Subcutaneous abdominal adipose tissue (tissue), 5 donors: ENCODE measurements around the gene RPSA.
"Not testable (repeated sequence)": the region's sequence is repeated elsewhere in the genome, so short reads cannot be mapped to it uniquely, and the experiment has no call there.

ENCODE experiments used
- H3K27ac ChIP-seq: one replicate; pipeline ENCODE4 v1.7.0; 2013; ENCODE audit warnings: low read depth, mild to moderate bottlenecking, inconsistent platforms, low read length, moderate library complexity
- H3K27me3 ChIP-seq, 5 donors: one replicate each; pipeline ENCODE4 v1.7.0; 2013; ENCODE audit warnings: low read length in 5 of 5, inconsistent platforms in 1 of 5; ENCODE audit not compliant: control insufficient read depth in 5 of 5, insufficient read depth in 4 of 5
- H3K36me3 ChIP-seq, 5 donors: one replicate each; pipeline ENCODE4 v1.7.0; 2013; ENCODE audit warnings: low read length in 5 of 5; ENCODE audit not compliant: control insufficient read depth in 5 of 5, insufficient read depth in 5 of 5
- H3K4me1 ChIP-seq, 5 donors: one replicate each; pipeline ENCODE4 v1.7.0; 2013; ENCODE audit warnings: low read length in 5 of 5, mild to moderate bottlenecking in 3 of 5, moderate library complexity in 1 of 5; ENCODE audit not compliant: control insufficient read depth in 5 of 5, insufficient read depth in 5 of 5
- H3K4me3 ChIP-seq, 5 donors: one replicate each; pipeline ENCODE4 v1.7.0; 2013; ENCODE audit warnings: low read length in 5 of 5, low read depth in 1 of 5
- H3K9ac ChIP-seq, 5 donors: one replicate each; pipeline ENCODE4 v1.7.0; 2013; ENCODE audit warnings: low read length in 5 of 5, mild to moderate bottlenecking in 4 of 5, moderate library complexity in 3 of 5
- H3K9me3 ChIP-seq, 5 donors: one replicate each; pipeline ENCODE4 v1.7.0; 2013; ENCODE audit warnings: low read length in 5 of 5; ENCODE audit not compliant: control insufficient read depth in 5 of 5
- donor health status: healthy.
- donor health status: healthy.
- donor health status: healthy.
- donor health status: healthy.
- donor health status: healthy.

RPSA gene

GRCh38 chr3:39406368-39407258 lies at the start of gene RPSA:
Gene RPSA (plus strand): TSS chr3:39406720. CDS start chr3:39407654, 934 bp downstream.
- H3K27me3 ChIP-seq = no peaks in the 10 kb centered on the region
- H3K36me3 ChIP-seq = peaks cover 9 to 36% (median 30%) of the 10 kb centered on the region in 5 donors
- peak within 1 kb of the TSS; percentile 73 to 96 (median 92) for H3K9ac ChIP-seq
- no peaks in the 10 kb centered on the region for H3K9me3 ChIP-seq
- H3K27ac ChIP-seq = peak within 1 kb of the TSS; percentile 84
- H3K4me3 ChIP-seq = peak within 1 kb of the TSS; percentile 90 to 96 (median 90)
- peaks cover 4 to 30% (median 24%) of the 10 kb centered on the region in 5 donors for H3K4me1 ChIP-seq

GRCh38 chr3:39358333-39358732 lies 48.2 kb upstream of the RPSA start:
- Histone ChIP-seq H3K4me1 (no peaks in the 10 kb centered on the region), H3K9ac (no peak overlapping the region), H3K36me3 (no peaks in the 10 kb centered on the region), H3K27ac (no peak overlapping the region), H3K27me3 (no peaks in the 10 kb centered on the region), H3K4me3 (no peak overlapping the region), H3K9me3 (no peaks in the 10 kb centered on the region)

- H3K9me3 ChIP-seq = peaks cover 0 to 2% (median 0%) of the 10 kb centered on the region in 5 donors
- H3K27ac ChIP-seq = no peak overlapping the region
- H3K9ac ChIP-seq = no peak overlapping the region
Measured at GRCh38 chr3:39361252-39361927, 45.1 kb upstream of the RPSA start.

GRCh38 chr3:39362192-39362591 lies 44.3 kb upstream of the RPSA start:
- H3K4me1 ChIP-seq = no peaks in the 10 kb centered on the region
- no peak overlapping the region for H3K9ac ChIP-seq
- H3K36me3 ChIP-seq = no peaks in the 10 kb centered on the region
- H3K27me3 ChIP-seq = no peaks in the 10 kb centered on the region
- peaks cover 0 to 2% (median 0%) of the 10 kb centered on the region in 5 donors for H3K9me3 ChIP-seq
- H3K27ac ChIP-seq = no peak overlapping the region
- H3K4me3 ChIP-seq = no peak overlapping the region

More at GRCh38 chr3:39361252-39361927, 45.1 kb upstream of the RPSA start:
- no peak overlapping the region for H3K4me3 ChIP-seq
- no peaks in the 10 kb centered on the region for H3K27me3 ChIP-seq
- no peaks in the 10 kb centered on the region for H3K4me1 ChIP-seq
- no peaks in the 10 kb centered on the region for H3K36me3 ChIP-seq

- Histone ChIP-seq H3K4me1 (no peaks in the 10 kb centered on the region), H3K36me3 (no peaks in the 10 kb centered on the region), H3K27me3 (no peaks in the 10 kb centered on the region), H3K27ac (no peak overlapping the region), H3K4me3 (no peak overlapping the region), H3K9ac (no peak overlapping the region), H3K9me3 (peaks cover 0 to 2% (median 0%) of the 10 kb centered on the region in 5 donors)
Measured at GRCh38 chr3:39362812-39363211, 43.7 kb upstream of the RPSA start.

GRCh38 chr3:39370450-39370849 lies 36.1 kb upstream of the RPSA start:
- not testable (repeated sequence) for H3K4me1 ChIP-seq, H3K27ac ChIP-seq, H3K9me3 ChIP-seq, H3K36me3 ChIP-seq, H3K9ac ChIP-seq, H3K27me3 ChIP-seq, H3K4me3 ChIP-seq

- no peak overlapping the region for H3K27ac ChIP-seq
- H3K9ac ChIP-seq = no peak overlapping the region
- H3K36me3 ChIP-seq = no peaks in the 10 kb centered on the region
- H3K4me3 ChIP-seq = no peak overlapping the region
- no peaks in the 10 kb centered on the region for H3K4me1 ChIP-seq
- H3K9me3 ChIP-seq = no peaks in the 10 kb centered on the region
- H3K27me3 ChIP-seq = peaks cover 0 to 6% (median 0%) of the 10 kb centered on the region in 5 donors
Measured at GRCh38 chr3:39372833-39373232, 33.7 kb upstream of the RPSA start.

GRCh38 chr3:39376959-39377634 lies 29.4 kb upstream of the RPSA start:
- Histone ChIP-seq H3K4me1 (no peaks in the 10 kb centered on the region), H3K27ac (no peak overlapping the region), H3K4me3 (no peak overlapping the region), H3K9me3 (no peaks in the 10 kb centered on the region), H3K27me3 (peaks cover 0 to 6% (median 0%) of the 10 kb centered on the region in 5 donors), H3K9ac (no peak overlapping the region), H3K36me3 (no peaks in the 10 kb centered on the region)

GRCh38 chr3:39378088-39378487 lies 28.4 kb upstream of the RPSA start:
- Histone ChIP-seq H3K36me3 (no peaks in the 10 kb centered on the region), H3K27me3 (peaks cover 0 to 6% (median 0%) of the 10 kb centered on the region in 5 donors), H3K27ac (no peak overlapping the region), H3K9me3 (no peaks in the 10 kb centered on the region), H3K4me3 (no peak overlapping the region), H3K9ac (no peak overlapping the region), H3K4me1 (peaks cover 0 to 5% (median 5%) of the 10 kb centered on the region in 5 donors)
